IMR-90 (cell line): ENCODE measurements around the gene TMEM92. TPM values are rescaled to one million over a fixed set of nuclear protein-coding genes. Genes with fewer than 3 reads are reported as not detected.

Experiments
- ATAC-seq: fragments of 200-7000 bp; cut with Tn5 transposase; 2 replicates; pipeline ENCODE4 v1.9.1; 2020; ENCODE audit warnings: low read depth, mild to moderate bottlenecking, moderate library complexity
- BruUV-seq: library from RNA; stranded (reverse); fragments of 400-500 nt; replicated peaks from 2 replicates; lab custom pipeline; 2021; lab: Mats Ljungman, UMichigan
- CTCF ChIA-PET: fragments of 300-600 bp; formaldehyde crosslinking; extraction: SDS; loops from one replicate; lab custom pipeline; 2021; ENCODE audit warnings: antibody characterized with exemption; lab: Yijun Ruan, JAX
- POLR2A ChIA-PET: fragments of 300-600 bp; sonication (Branson Sonifier 250); formaldehyde crosslinking; loops from one replicate; lab custom pipeline; 2022; ENCODE audit warnings: antibody characterized with exemption; ENCODE audit not compliant: unreplicated experiment; lab: Charles Lee
- DNase-seq: peaks from one replicate; pipeline ENCODE4 v3.0.0; 2013
- H2AFZ ChIP-seq: replicated peaks from 2 replicates; pipeline ENCODE3; 2013; ENCODE audit warnings: low read length, mild to moderate bottlenecking; ENCODE audit not compliant: poor library complexity
- H2AK5ac ChIP-seq: 2 replicates; pipeline ENCODE4 v1.6.1; 2013; ENCODE audit warnings: low read depth, low read length, inconsistent platforms
- H2AK9ac ChIP-seq: replicated peaks from 2 replicates; pipeline ENCODE3; 2013; ENCODE audit warnings: mild to moderate bottlenecking, low read depth, low read length, moderate library complexity; ENCODE audit not compliant: poor library complexity
- H2BK120ac ChIP-seq: 2 replicates; pipeline ENCODE4 v1.6.1; 2013; ENCODE audit warnings: low read depth, low read length, inconsistent platforms
- H2BK15ac ChIP-seq: 3 replicates; pipeline ENCODE4 v1.6.1; 2013; ENCODE audit warnings: low read depth, low read length, inconsistent platforms
- H2BK20ac ChIP-seq: 2 replicates; pipeline ENCODE4 v1.6.1; 2013; ENCODE audit warnings: low read depth, mild to moderate bottlenecking, inconsistent platforms, low read length, moderate library complexity
- H2BK5ac ChIP-seq: 2 replicates; pipeline ENCODE4 v1.6.1; 2013; ENCODE audit warnings: mild to moderate bottlenecking, low read depth, low read length, inconsistent platforms; ENCODE audit not compliant: poor library complexity, severe bottlenecking
- H3K14ac ChIP-seq: replicated peaks from 2 replicates; pipeline ENCODE4 v1.6.1; 2013; ENCODE audit warnings: low read depth, low read length, inconsistent platforms
- H3K18ac ChIP-seq: 2 replicates; pipeline ENCODE4 v1.6.1; 2013; ENCODE audit warnings: low read depth, low read length, control low read depth
- H3K23ac ChIP-seq: 2 replicates; pipeline ENCODE4 v1.6.1; 2013; ENCODE audit warnings: low read depth, low read length, inconsistent platforms
- H3K27ac ChIP-seq: 2 replicates; pipeline ENCODE4 v1.5.1; 2013; ENCODE audit warnings: mild to moderate bottlenecking, control low read depth, low read length; ENCODE audit not compliant: insufficient read depth
- H3K27me3 ChIP-seq: 2 replicates; pipeline ENCODE4 v1.6.1; 2013; ENCODE audit warnings: low read length; ENCODE audit not compliant: control insufficient read depth, insufficient read depth
- H3K36me3 ChIP-seq: 2 replicates; pipeline ENCODE4 v1.6.1; 2013; ENCODE audit warnings: low read length, mixed read lengths; ENCODE audit not compliant: control insufficient read depth, insufficient read depth
- H3K4ac ChIP-seq: 2 replicates; pipeline ENCODE4 v1.6.1; 2013; ENCODE audit warnings: low read depth, low read length, inconsistent platforms
- H3K4me1 ChIP-seq: 2 replicates; pipeline ENCODE4 v1.6.1; 2013; ENCODE audit warnings: low read length, mixed read lengths; ENCODE audit not compliant: control insufficient read depth, insufficient read depth
- H3K4me2 ChIP-seq: 2 replicates; pipeline ENCODE4 v1.6.1; 2013; ENCODE audit warnings: low read depth, mild to moderate bottlenecking, control low read depth, low read length, moderate library complexity
- H3K4me3 ChIP-seq: 2 replicates; pipeline ENCODE4 v1.5.1; 2013; ENCODE audit warnings: low read depth, mild to moderate bottlenecking, control low read depth, low read length, moderate library complexity; ENCODE audit not compliant: insufficient read depth
- H3K56ac ChIP-seq: 2 replicates; pipeline ENCODE4 v1.6.1; 2013; ENCODE audit warnings: low read length, inconsistent platforms; ENCODE audit not compliant: insufficient read depth; ENCODE audit errors: extremely low read depth
- H3K79me1 ChIP-seq, 2 experiments: 2 replicates each; pipeline ENCODE4 v1.6.1; 2013; ENCODE audit warnings: low read length in 2 of 2, inconsistent platforms in 1 of 2, low read depth in 1 of 2
- H3K9ac ChIP-seq: 2 replicates; pipeline ENCODE4 v1.6.1; 2013; ENCODE audit warnings: low read depth, low read length, control low read depth
- H3K9me1 ChIP-seq: 2 replicates; pipeline ENCODE4 v1.6.1; 2013; ENCODE audit warnings: low read length, inconsistent platforms; ENCODE audit not compliant: insufficient read depth
- H3K9me3 ChIP-seq: 2 replicates; pipeline ENCODE4 v1.6.1; 2013; ENCODE audit warnings: low read length; ENCODE audit not compliant: control insufficient read depth, insufficient read depth
- H4K20me1 ChIP-seq: 2 replicates; pipeline ENCODE4 v1.6.1; 2013; ENCODE audit warnings: low read length, inconsistent platforms; ENCODE audit not compliant: insufficient read depth
- H4K5ac ChIP-seq: 2 replicates; pipeline ENCODE4 v1.6.1; 2013; ENCODE audit warnings: mild to moderate bottlenecking, low read depth, low read length, control low read depth
- H4K8ac ChIP-seq, 2 experiments: 2 replicates each; pipeline ENCODE4 v1.6.1; 2013; ENCODE audit warnings: low read depth in 2 of 2, low read length in 2 of 2, control low read depth in 1 of 2, inconsistent platforms in 1 of 2
- H4K91ac ChIP-seq: 2 replicates; pipeline ENCODE4 v1.6.1; 2013; ENCODE audit warnings: low read depth, low read length, inconsistent platforms; ENCODE audit not compliant: insufficient read depth
- ELK1 ChIP-seq: fragments of 150-350 bp; IDR thresholded peaks from 2 replicates; pipeline ENCODE4 v1.6.1; 2016; ENCODE audit warnings: low read depth, mild to moderate bottlenecking, low read length, moderate library complexity, borderline replicate concordance
- NFE2L2 ChIP-seq: fragments of 150-350 bp; IDR thresholded peaks from 2 replicates; pipeline ENCODE4 v1.6.1; 2016; ENCODE audit warnings: low read depth, mild to moderate bottlenecking, low read length
- POLR2A ChIP-seq: IDR thresholded peaks from 2 replicates; pipeline ENCODE4 v1.6.1; 2012; ENCODE audit warnings: mild to moderate bottlenecking, low read depth, low read length
- RAD21 ChIP-seq: IDR thresholded peaks from 2 replicates; pipeline ENCODE4 v1.6.1; 2012; ENCODE audit warnings: low read length, improper control_type of control experiment
- WGBS, 2 experiments: methylation state at CpG; one replicate each; pipeline versions ENCODE4 v1.1.5 to v1.1.7; 2013; ENCODE audit warnings: missing lambda C conversion rate in 2 of 2; ENCODE audit not compliant: insufficient read length in 1 of 2; ENCODE audit errors: extremely low coverage in 2 of 2; 5-methylcytosine and 5-hydroxymethylcytosine counted together
- dilution Hi-C: fragments of 300-500 bp; cut with HindIII; formaldehyde crosslinking; loops from one replicate; pipeline ENCODE4 v1.14.3; 2018; ENCODE audit warnings: low sequenced_read_pairs; ENCODE audit not compliant: unreplicated experiment
- in situ Hi-C: fragments of 300-500 bp; cut with MboI; formaldehyde crosslinking; loops from 3 replicates; pipeline ENCODE4 v1.14.3; 2019; ENCODE audit warnings: low sequenced_read_pairs, inconsistent platforms, mixed read lengths
- intact Hi-C: fragments of 100-400 bp; cut with micrococcal nuclease; formaldehyde crosslinking; loops from 2 replicates; pipeline ENCODE4 v1.10.0; 2022
- polyA plus RNA-seq, 3 experiments: library from polyadenylated mRNA; depleted of rRNA; stranded (reverse); fragments of >200 nt; gene quantifications; 2 replicates each; pipeline ENCODE4 v1.2.3, GENCODE V29; 2012; ENCODE audit warnings: low replicate concordance in 1 of 3
- total RNA-seq: library from RNA; depleted of rRNA; stranded (reverse); fragments of >200 nt; gene quantifications from 2 replicates; pipeline ENCODE4 v1.2.3, GENCODE V29; 2012

The TMEM92 gene
- total and polyA plus RNA-seq, 2 of the 4 experiments (the other 2 are of a cell fraction), result 0.18 to 1.7 TPM

GRCh38 chr17:50273654-50274040 lies 619 bp upstream of the TMEM92 start:
- in situ Hi-C loops, result loop anchor here (5.0 kb wide), 1 partner anchor 76 kb away; no protein-coding TSS in a partner anchor
- no peaks in the 10 kb centered on the region for H4K20me1 ChIP-seq
- peak overlapping the region; percentile 99 for H4K91ac ChIP-seq
- peak overlapping the region; percentile 75 to 97 for H4K8ac ChIP-seq
- no CpG with 5 or more reads among the region's 8 CpGs for WGBS, 2 experiments
- dilution Hi-C loops, result no loop called here
- peaks cover 17 to 51% of the 10 kb centered on the region in 2 experiments; a peak in 3 of 4 replicates for H3K79me1 ChIP-seq
- H3K9me1 ChIP-seq, result peaks cover 32% of the 10 kb centered on the region
- H2AFZ ChIP-seq, result peak overlapping the region; percentile 91
- peaks cover 40% of the 10 kb centered on the region for H3K4me1 ChIP-seq
- H3K4me2 ChIP-seq, result peak overlapping the region; percentile 35
- no peaks in the 10 kb centered on the region for H3K27me3 ChIP-seq
- no peaks in the 10 kb centered on the region for H3K36me3 ChIP-seq
- H4K5ac ChIP-seq, result peak overlapping the region; percentile 92
- H3K18ac ChIP-seq, result peak overlapping the region; percentile 71
- BruUV-seq, result no TSS peak
- peak overlapping the region; percentile 73 for H3K27ac ChIP-seq
- H2BK120ac ChIP-seq, result peak overlapping the region; percentile 99
- H3K9ac ChIP-seq, result peak overlapping the region; percentile 63
- H2AK9ac ChIP-seq, result peak overlapping the region; percentile 94
- ChIA-PET POLR2A (interaction anchor here (0.9 kb wide), 1 partner anchor 72 kb away, joined by 5 read pairs; no protein-coding TSS in a partner anchor), CTCF (interaction anchor here (1.1 to 2.1 kb wide), 5 partner anchors 23 to 104 kb away, joined by 3 to 10 read pairs (median 4); no protein-coding TSS in a partner anchor)
- peak overlapping the region; percentile 68; the same call in 1 of the 2 replicates for H3K56ac ChIP-seq
- H3K23ac ChIP-seq, result peak overlapping the region; percentile 93
- intact Hi-C loops, result loop anchor here (1.0 kb wide), 2 partner anchors 100 to 104 kb away; no protein-coding TSS in a partner anchor
- H2AK5ac ChIP-seq, result peak overlapping the region; percentile 99
- peak overlapping the region; percentile 92 for H3K14ac ChIP-seq
- no peak overlapping the region for H3K4me3 ChIP-seq
- no peak for ATAC-seq
- H2BK20ac ChIP-seq, result peak overlapping the region; percentile 99
- peak overlapping the region; percentile 98 for H3K4ac ChIP-seq
- H2BK15ac ChIP-seq, result peak overlapping the region; percentile 99; the same call in 2 of the 3 replicates
- H2BK5ac ChIP-seq, result peak overlapping the region; percentile 46
- DNase-seq, result no peak
- no peaks in the 10 kb centered on the region for H3K9me3 ChIP-seq
- TF ChIP-seq RAD21 (no peak), ELK1 (no peak), NFE2L2 (no peak), POLR2A (no peak)
